ENCODE measurements around the gene ANXA6.

- no peak for TF ChIP-seq CTCF (IDR thresholded peaks at IDR 0.05; ENCODE audit: insufficient read depth, low read length)
- no peak for TF ChIP-seq GABPA (IDR thresholded peaks at IDR 0.05; ENCODE audit: low read depth)
- TF ChIP-seq POLR2AphosphoS5 (IDR thresholded peaks at IDR 0.05; ENCODE audit: low read depth), result no peak
- TF ChIP-seq REST (IDR thresholded peaks at IDR 0.05; ENCODE audit: insufficient replicate concordance, low read depth), result no peak
- TF ChIP-seq SPI1 (IDR thresholded peaks at IDR 0.05; ENCODE audit: borderline replicate concordance, low read depth), result no peak
Observed at GRCh38 chr5:151196556-151197290, 39.1 kb upstream of the ANXA6 start.
